GM21390 (cell line): ENCODE data around the gene RANBP9.

Experiments
- ATAC-seq: cut with Tn5 transposase; IDR thresholded peaks from one replicate; pipeline ENCODE4 v1.9.1; 2021; ENCODE audit not compliant: unreplicated experiment

The RANBP9 gene

GRCh38 chr6:13604546-13605416 is 106.9 kb downstream of the RANBP9 start:
- no peak for ATAC-seq

- no peak for ATAC-seq
Measured at GRCh38 chr6:13604135-13604534, 107.5 kb downstream of the RANBP9 start.

GRCh38 chr6:13600036-13600435 is 111.6 kb downstream of the RANBP9 start:
- no peak for ATAC-seq

GRCh38 chr6:13597073-13597472 is 114.6 kb downstream of the RANBP9 start:
- ATAC-seq, result no peak

GRCh38 chr6:13593720-13594119 is 117.9 kb downstream of the RANBP9 start:
- ATAC-seq, result no peak

- ATAC-seq, result no peak
Measured at GRCh38 chr6:13593103-13593502, 118.5 kb downstream of the RANBP9 start.

- ATAC-seq, result no peak
Measured at GRCh38 chr6:13591205-13591921, 120.3 kb downstream of the RANBP9 start.

GRCh38 chr6:13590574-13591153 is 121.0 kb downstream of the RANBP9 start:
- no peak for ATAC-seq

GRCh38 chr6:13589801-13590200 is 121.8 kb downstream of the RANBP9 start:
- no peak for ATAC-seq

- ATAC-seq, result no peak
Measured at GRCh38 chr6:13586603-13587542, 124.8 kb downstream of the RANBP9 start.

- no peak for ATAC-seq
Measured at GRCh38 chr6:13581700-13582229, 129.9 kb downstream of the RANBP9 start.

- ATAC-seq, result no peak
Measured at GRCh38 chr6:13579911-13580310, 131.7 kb downstream of the RANBP9 start.

GRCh38 chr6:13577926-13578325 is 133.7 kb downstream of the RANBP9 start:
- no peak for ATAC-seq

- ATAC-seq, result no peak
Measured at GRCh38 chr6:13576017-13576416, 135.6 kb downstream of the RANBP9 start.

- no peak for ATAC-seq
Measured at GRCh38 chr6:13575377-13575775, 136.3 kb downstream of the RANBP9 start.

- peak; percentile 56 for ATAC-seq
Measured at GRCh38 chr6:13574571-13575376, 136.9 kb downstream of the RANBP9 start, which contains the start of gene SIRT5. Gene SIRT5, plus strand, starts transcription at chr6:13574601. Its CDS starts 9,510 bp downstream, at chr6:13584111.

GRCh38 chr6:13574149-13574570 is 137.5 kb downstream of the RANBP9 start:
- ATAC-seq, result peak; percentile 74

- ATAC-seq, result no peak
Measured at GRCh38 chr6:13573669-13574110, 137.9 kb downstream of the RANBP9 start.

- no peak for ATAC-seq
Measured at GRCh38 chr6:13572951-13573654, 138.5 kb downstream of the RANBP9 start.
